ENCODE measurements around the gene B3GNT7.
"Not testable (repeated sequence)": the region's sequence is repeated elsewhere in the genome, so short reads cannot be mapped to it uniquely, and the experiment has no call there.

B3GNT7 gene

GRCh38 chr2:231405601-231406367 is 10.3 kb downstream of the B3GNT7 start:
- H3K4me3 ChIP-seq (ENCODE audit: low read depth, low read length); POLR2A ChIA-PET; H3K4me1 ChIP-seq (ENCODE audit: control insufficient read depth, insufficient read depth, low read length); H3K36me3 ChIP-seq (ENCODE audit: control insufficient read depth in 2 of 2, insufficient read depth in 1 of 2, low read length in 2 of 2); H3K9me3 ChIP-seq (ENCODE audit: control insufficient read depth, insufficient read depth, low read depth, low read length); H3K27ac ChIP-seq (ENCODE audit: extremely low read depth, low read depth, low read length): not testable (repeated sequence)
- CTCF ChIA-PET, result interaction anchor here (0.6 to 2.0 kb wide), 13 partner anchors 10 to 413 kb away, joined by 3 to 10 read pairs (median 4); no protein-coding TSS in a partner anchor
- TF ChIP-seq CTCF (tag by site-specific recombination; IDR thresholded peaks at IDR 0.05) (0 out of 2 replicates have a peak, but pooled peaks have one; percentile 15), ZNF654 (tag by site-specific recombination; IDR thresholded peaks at IDR 0.05; ENCODE audit: low read depth) (peak; percentile 45)

GRCh38 chr2:231407686-231408085 is 12.2 kb downstream of the B3GNT7 start:
- ChIA-PET CTCF (interaction anchor here (0.6 to 1.5 kb wide), 4 partner anchors 22 to 179 kb away, joined by 3 to 5 read pairs (median 4); no protein-coding TSS in a partner anchor), POLR2A (interaction anchor here (0.6 kb wide), 1 partner anchor 43 kb away, joined by 5 read pairs; no protein-coding TSS in a partner anchor)
- H3K4me1 ChIP-seq (ENCODE audit: control insufficient read depth, insufficient read depth, low read length); H3K36me3 ChIP-seq (ENCODE audit: control insufficient read depth in 2 of 2, insufficient read depth in 1 of 2, low read length in 2 of 2); H3K4me3 ChIP-seq (ENCODE audit: low read depth, low read length); H3K9me3 ChIP-seq (ENCODE audit: control insufficient read depth, insufficient read depth, low read depth, low read length); H3K27ac ChIP-seq (ENCODE audit: extremely low read depth, low read depth, low read length): not testable (repeated sequence)

- H3K36me3 ChIP-seq (ENCODE audit: control insufficient read depth in 2 of 2, insufficient read depth in 1 of 2, low read length in 2 of 2); H3K4me3 ChIP-seq (ENCODE audit: low read depth, low read length); H3K4me1 ChIP-seq (ENCODE audit: control insufficient read depth, insufficient read depth, low read length); H3K27ac ChIP-seq (ENCODE audit: extremely low read depth, low read depth, low read length); H3K9me3 ChIP-seq (ENCODE audit: control insufficient read depth, insufficient read depth, low read depth, low read length): not testable (repeated sequence)
- POLR2A ChIA-PET, result interaction anchor here (0.6 kb wide), 2 partner anchors 42 to 56 kb away, joined by 5 read pairs; partner anchors contain the start of gene NCL
- CTCF ChIA-PET, result interaction anchor here (0.7 kb wide), 1 partner anchor 22 kb away, joined by 4 read pairs; no protein-coding TSS in a partner anchor
Measured at GRCh38 chr2:231408304-231408703, 12.8 kb downstream of the B3GNT7 start.

- ChIA-PET POLR2A (interaction anchor here (0.8 kb wide), 1 partner anchor 41 kb away, joined by 5 read pairs; no protein-coding TSS in a partner anchor), CTCF (interaction anchor here (0.7 to 5.1 kb wide), 4 partner anchors 10 to 303 kb away, joined by 3 to 48 read pairs (median 8); no protein-coding TSS in a partner anchor)
- Histone ChIP-seq H3K36me3 (ENCODE audit: control insufficient read depth in 2 of 2, insufficient read depth in 1 of 2, low read length in 2 of 2) (no peaks in the 10 kb centered on the region), H3K27ac (ENCODE audit: extremely low read depth, low read depth, low read length) (no peak overlapping the region), H3K4me1 (ENCODE audit: control insufficient read depth, insufficient read depth, low read length) (no peaks in the 10 kb centered on the region), H3K9me3 (ENCODE audit: control insufficient read depth, insufficient read depth, low read depth, low read length) (no peaks in the 10 kb centered on the region), H3K4me3 (ENCODE audit: low read depth, low read length) (no peak overlapping the region)
- TF ChIP-seq ZNF768 (tag by site-specific recombination; IDR thresholded peaks at IDR 0.05), result no peak
- no peak for TF ChIP-seq CTCF (tag by site-specific recombination; IDR thresholded peaks at IDR 0.05)
- TF ChIP-seq ZNF114 (tag by site-specific recombination; IDR thresholded peaks at IDR 0.05), result no peak
- TF ChIP-seq ZBTB20 (tag by site-specific recombination; IDR thresholded peaks at IDR 0.05), result no peak
- TF ChIP-seq ZNF404 (tag by site-specific recombination; IDR thresholded peaks at IDR 0.05), result no peak
- TF ChIP-seq ZNF169 (tag by site-specific recombination; IDR thresholded peaks at IDR 0.05), result no peak
- no peak for TF ChIP-seq ZNF19 (tag by site-specific recombination; IDR thresholded peaks at IDR 0.05; ENCODE audit: low read depth)
- TF ChIP-seq ZNF530 (tag by site-specific recombination; IDR thresholded peaks at IDR 0.05; ENCODE audit: low read depth), result no peak
Measured at GRCh38 chr2:231409776-231410175, 14.3 kb downstream of the B3GNT7 start.

Data from HEK293 (cell line).